ENCODE data around the gene TENT4B.
A peak's percentile ranks its signal among the peaks of the same experiment; 100 is the strongest.

Gene TENT4B

GRCh38 chr16:50267651-50268050 is 114.5 kb downstream of the TENT4B start:
- H3K9ac ChIP-seq (ENCODE audit: low read length), result no peak overlapping the region
- H2BK5ac ChIP-seq (ENCODE audit: low read depth, low read length, poor library complexity), result no peak overlapping the region
- no peak overlapping the region for H3K4me2 ChIP-seq (ENCODE audit: low read length)
- no peak overlapping the region for H3K18ac ChIP-seq (ENCODE audit: low read length)
- H3K27ac ChIP-seq (ENCODE audit: low read depth, low read length), result no peak overlapping the region
- H3K4me1 ChIP-seq (ENCODE audit: control insufficient read depth in 1 of 2, insufficient read depth in 2 of 2, low read length in 2 of 2), result peaks cover 15 to 16% of the 10 kb centered on the region in 2 experiments
- H3K79me1 ChIP-seq (ENCODE audit: low read length), result peaks cover 8% of the 10 kb centered on the region
- H3K36me3 ChIP-seq (ENCODE audit: control insufficient read depth in 1 of 2, insufficient read depth in 2 of 2, low read length in 2 of 2), result no peaks in the 10 kb centered on the region
- no peak overlapping the region for H3K23ac ChIP-seq (ENCODE audit: low read length)
- no peak overlapping the region for H2BK120ac ChIP-seq (ENCODE audit: insufficient read depth, low read length, poor library complexity)
- H3K4me3 ChIP-seq (ENCODE audit: low read depth, low read length), result no peak overlapping the region
- H2AFZ ChIP-seq (ENCODE audit: insufficient read depth, low read length, poor library complexity), result no peak overlapping the region
- no peak for DNase-seq
- no peaks in the 10 kb centered on the region for H3K79me2 ChIP-seq (ENCODE audit: control insufficient read depth, insufficient read depth, low read length, poor library complexity)
- no CpG with 5 or more reads among the region's 3 CpGs for WGBS (ENCODE audit: extremely low coverage, insufficient coverage, insufficient read length)
- H3K27me3 ChIP-seq (ENCODE audit: insufficient read depth, low read length), result no peaks in the 10 kb centered on the region
- no peak overlapping the region for H4K91ac ChIP-seq (ENCODE audit: low read depth, low read length)
- H3K9me3 ChIP-seq (ENCODE audit: insufficient read depth, low read depth, low read length), result no peaks in the 10 kb centered on the region
- H2AK5ac ChIP-seq (ENCODE audit: low read length), result no peak overlapping the region
- H3K4ac ChIP-seq (ENCODE audit: low read depth, low read length), result no peak overlapping the region
- H3K14ac ChIP-seq (ENCODE audit: low read length), result no peak overlapping the region
- H4K8ac ChIP-seq (ENCODE audit: low read depth, low read length), result no peak overlapping the region
- H4K12ac ChIP-seq (ENCODE audit: low read depth, low read length), result no peak overlapping the region
- no peak overlapping the region for H2BK12ac ChIP-seq (ENCODE audit: low read length)

- Histone ChIP-seq H3K4me2 (ENCODE audit: low read length) (no peak overlapping the region), H2BK12ac (ENCODE audit: low read length) (no peak overlapping the region)
- WGBS (ENCODE audit: extremely low coverage, insufficient coverage, insufficient read length), result no CpG with 5 or more reads among the region's 5 CpGs
Observed at GRCh38 chr16:50268352-50268751, 115.2 kb downstream of the TENT4B start.

GRCh38 chr16:50269061-50269705 is 116.1 kb downstream of the TENT4B start:
- H2BK12ac ChIP-seq (ENCODE audit: low read length), result no peak overlapping the region
- H2AFZ ChIP-seq (ENCODE audit: insufficient read depth, low read length, poor library complexity), result no peak overlapping the region
- no peak for DNase-seq
- peaks cover 8% of the 10 kb centered on the region for H3K79me1 ChIP-seq (ENCODE audit: low read length)
- no peak overlapping the region for H2BK120ac ChIP-seq (ENCODE audit: insufficient read depth, low read length, poor library complexity)
- H3K4me1 ChIP-seq (ENCODE audit: control insufficient read depth in 1 of 2, insufficient read depth in 2 of 2, low read length in 2 of 2), result peaks cover 15 to 16% of the 10 kb centered on the region in 2 experiments
- H3K23ac ChIP-seq (ENCODE audit: low read length), result no peak overlapping the region
- H4K12ac ChIP-seq (ENCODE audit: low read depth, low read length), result no peak overlapping the region
- WGBS (ENCODE audit: extremely low coverage, insufficient coverage, insufficient read length), result no CpG with 5 or more reads among the region's 13 CpGs
- H3K18ac ChIP-seq (ENCODE audit: low read length), result no peak overlapping the region
- no peak overlapping the region for H3K4me3 ChIP-seq (ENCODE audit: low read depth, low read length)
- H4K91ac ChIP-seq (ENCODE audit: low read depth, low read length), result peak overlapping the region; percentile 25
- no peak overlapping the region for H2BK5ac ChIP-seq (ENCODE audit: low read depth, low read length, poor library complexity)
- H3K27ac ChIP-seq (ENCODE audit: low read depth, low read length), result no peak overlapping the region
- H3K9me3 ChIP-seq (ENCODE audit: insufficient read depth, low read depth, low read length), result no peaks in the 10 kb centered on the region
- no peak overlapping the region for H4K8ac ChIP-seq (ENCODE audit: low read depth, low read length)
- H3K4me2 ChIP-seq (ENCODE audit: low read length), result no peak overlapping the region
- H3K4ac ChIP-seq (ENCODE audit: low read depth, low read length), result no peak overlapping the region
- H3K27me3 ChIP-seq (ENCODE audit: insufficient read depth, low read length), result no peaks in the 10 kb centered on the region
- H3K14ac ChIP-seq (ENCODE audit: low read length), result peak overlapping the region; percentile 30
- H3K9ac ChIP-seq (ENCODE audit: low read length), result no peak overlapping the region
- no peaks in the 10 kb centered on the region for H3K36me3 ChIP-seq (ENCODE audit: control insufficient read depth in 1 of 2, insufficient read depth in 2 of 2, low read length in 2 of 2)
- no peak overlapping the region for H2AK5ac ChIP-seq (ENCODE audit: low read length)
- H3K79me2 ChIP-seq (ENCODE audit: control insufficient read depth, insufficient read depth, low read length, poor library complexity), result no peaks in the 10 kb centered on the region

More at GRCh38 chr16:50268352-50268751, 115.2 kb downstream of the TENT4B start:
- H3K9ac ChIP-seq (ENCODE audit: low read length), result no peak overlapping the region
- H2AK5ac ChIP-seq (ENCODE audit: low read length), result no peak overlapping the region
- no peak overlapping the region for H4K12ac ChIP-seq (ENCODE audit: low read depth, low read length)
- H3K79me1 ChIP-seq (ENCODE audit: low read length), result peaks cover 8% of the 10 kb centered on the region
- peaks cover 15 to 16% of the 10 kb centered on the region in 2 experiments for H3K4me1 ChIP-seq (ENCODE audit: control insufficient read depth in 1 of 2, insufficient read depth in 2 of 2, low read length in 2 of 2)
- no peaks in the 10 kb centered on the region for H3K79me2 ChIP-seq (ENCODE audit: control insufficient read depth, insufficient read depth, low read length, poor library complexity)
- no peak overlapping the region for H3K4ac ChIP-seq (ENCODE audit: low read depth, low read length)
- H3K9me3 ChIP-seq (ENCODE audit: insufficient read depth, low read depth, low read length), result no peaks in the 10 kb centered on the region
- DNase-seq, result peak; percentile 43 to 62
- no peak overlapping the region for H3K27ac ChIP-seq (ENCODE audit: low read depth, low read length)
- no peak overlapping the region for H4K91ac ChIP-seq (ENCODE audit: low read depth, low read length)
- H3K23ac ChIP-seq (ENCODE audit: low read length), result no peak overlapping the region
- no peak overlapping the region for H3K18ac ChIP-seq (ENCODE audit: low read length)
- no peak overlapping the region for H2AFZ ChIP-seq (ENCODE audit: insufficient read depth, low read length, poor library complexity)
- H4K8ac ChIP-seq (ENCODE audit: low read depth, low read length), result no peak overlapping the region
- no peak overlapping the region for H3K14ac ChIP-seq (ENCODE audit: low read length)
- no peak overlapping the region for H2BK120ac ChIP-seq (ENCODE audit: insufficient read depth, low read length, poor library complexity)
- no peaks in the 10 kb centered on the region for H3K27me3 ChIP-seq (ENCODE audit: insufficient read depth, low read length)
- H2BK5ac ChIP-seq (ENCODE audit: low read depth, low read length, poor library complexity), result no peak overlapping the region
- no peaks in the 10 kb centered on the region for H3K36me3 ChIP-seq (ENCODE audit: control insufficient read depth in 1 of 2, insufficient read depth in 2 of 2, low read length in 2 of 2)
- no peak overlapping the region for H3K4me3 ChIP-seq (ENCODE audit: low read depth, low read length)

- Histone ChIP-seq H3K27me3 (ENCODE audit: insufficient read depth, low read length) (no peaks in the 10 kb centered on the region), H2AK5ac (ENCODE audit: low read length) (no peak overlapping the region), H3K79me1 (ENCODE audit: low read length) (peaks cover 8% of the 10 kb centered on the region), H3K36me3 (ENCODE audit: control insufficient read depth in 1 of 2, insufficient read depth in 2 of 2, low read length in 2 of 2) (no peaks in the 10 kb centered on the region), H2BK5ac (ENCODE audit: low read depth, low read length, poor library complexity) (no peak overlapping the region), H3K9ac (ENCODE audit: low read length) (no peak overlapping the region), H2AFZ (ENCODE audit: insufficient read depth, low read length, poor library complexity) (no peak overlapping the region), H3K14ac (ENCODE audit: low read length) (no peak overlapping the region), H3K18ac (ENCODE audit: low read length) (no peak overlapping the region), H4K12ac (ENCODE audit: low read depth, low read length) (no peak overlapping the region), H3K79me2 (ENCODE audit: control insufficient read depth, insufficient read depth, low read length, poor library complexity) (no peaks in the 10 kb centered on the region), H3K4me3 (ENCODE audit: low read depth, low read length) (no peak overlapping the region), H2BK12ac (ENCODE audit: low read length) (no peak overlapping the region), H3K4me1 (ENCODE audit: control insufficient read depth in 1 of 2, insufficient read depth in 2 of 2, low read length in 2 of 2) (peaks cover 15 to 16% of the 10 kb centered on the region in 2 experiments), H2BK120ac (ENCODE audit: insufficient read depth, low read length, poor library complexity) (no peak overlapping the region), H4K91ac (ENCODE audit: low read depth, low read length) (no peak overlapping the region), H3K4ac (ENCODE audit: low read depth, low read length) (no peak overlapping the region), H3K27ac (ENCODE audit: low read depth, low read length) (no peak overlapping the region), H3K23ac (ENCODE audit: low read length) (no peak overlapping the region), H3K4me2 (ENCODE audit: low read length) (no peak overlapping the region), H3K9me3 (ENCODE audit: insufficient read depth, low read depth, low read length) (no peaks in the 10 kb centered on the region), H4K8ac (ENCODE audit: low read depth, low read length) (no peak overlapping the region)
- WGBS (ENCODE audit: extremely low coverage, insufficient coverage, insufficient read length), result no CpG with 5 or more reads among the region's 12 CpGs
- DNase-seq, result peak; percentile 81 to 92
Observed at GRCh38 chr16:50269769-50270509, 116.8 kb downstream of the TENT4B start.
